CMK (cell line): ENCODE data around the gene ZNF48.
A peak's percentile ranks its signal among the peaks of the same experiment; 100 is the strongest.
"Not testable (repeated sequence)": the region's sequence is repeated elsewhere in the genome, so short reads cannot be mapped to it uniquely, and the experiment has no call there.

Source experiments
- DNase-seq: peaks from one replicate; pipeline ENCODE4 v3.0.0-alpha.2; 2010; ENCODE audit warnings: low read depth

The ZNF48 gene

GRCh38 chr16:30378236-30379157 is 16.7 kb upstream of the ZNF48 start:
- peak; percentile 96 for DNase-seq

DNA sequence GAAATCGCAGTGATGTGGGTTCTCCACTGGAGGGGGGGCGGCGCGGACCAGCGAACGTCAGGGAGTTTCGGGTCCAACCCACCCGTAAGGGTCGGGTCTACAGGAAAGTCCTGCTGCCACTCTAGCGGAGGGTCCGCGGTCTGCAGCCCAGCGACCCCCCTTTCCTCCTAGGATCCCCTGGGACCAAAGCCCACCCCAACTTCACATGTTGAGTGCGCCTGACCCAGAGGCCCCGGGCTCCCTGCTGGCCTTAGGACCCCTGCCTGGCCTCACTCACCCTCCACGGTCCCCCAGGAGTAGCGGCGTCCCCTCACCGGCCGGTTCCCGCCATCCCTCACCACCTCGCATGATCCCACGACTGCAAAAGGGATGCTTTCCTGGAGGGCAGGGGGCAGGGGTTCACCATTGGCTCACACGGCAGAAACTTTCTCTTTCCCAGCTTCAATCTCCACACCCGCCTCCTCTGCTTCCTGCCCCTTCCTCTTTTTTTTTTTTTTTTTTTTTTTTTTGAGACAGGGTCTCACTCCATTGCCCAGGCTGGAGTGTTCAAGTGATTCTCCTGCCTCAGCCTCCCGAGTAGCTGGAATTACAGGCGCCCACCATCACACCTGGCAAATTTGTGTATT is 15.9 kb upstream of the ZNF48 start:
- no peak for DNase-seq

DNA sequence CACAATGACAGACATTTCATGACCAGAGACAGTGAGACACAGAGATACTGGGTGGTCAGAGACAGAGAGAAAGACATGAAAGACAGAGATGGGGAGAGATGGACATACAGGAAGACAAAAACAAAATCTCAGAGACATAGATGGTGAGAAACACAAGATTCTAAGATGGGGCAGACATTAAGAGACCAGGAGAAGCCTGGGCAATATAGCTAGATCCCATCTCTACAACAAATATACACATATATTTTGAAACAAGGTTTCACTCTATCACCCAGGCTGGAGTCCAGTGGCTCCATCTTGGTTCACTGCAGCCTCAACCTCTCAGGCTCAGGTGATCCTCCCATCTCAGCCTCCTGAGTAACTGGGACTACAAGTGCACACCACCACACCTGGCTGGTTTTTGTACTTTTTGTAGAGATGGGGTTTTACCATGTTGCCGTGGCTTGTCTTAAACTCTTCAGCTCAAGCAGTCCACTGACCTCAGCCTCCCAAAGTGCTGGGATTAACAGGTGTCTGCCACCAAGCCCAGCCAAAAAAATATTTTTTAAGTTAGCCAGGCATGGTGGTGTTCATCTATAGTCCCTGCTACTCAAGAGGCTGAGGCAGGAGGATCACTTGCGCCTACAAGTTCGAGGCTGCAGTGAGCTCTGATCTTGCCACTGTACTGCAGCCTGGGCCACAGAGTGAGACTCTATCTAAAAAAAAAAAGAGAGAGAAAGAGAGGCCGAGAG is 15.0 kb upstream of the ZNF48 start:
- no peak for DNase-seq

- DNase-seq, result no peak
Observed at GRCh38 chr16:30380803-30381208, 14.4 kb upstream of the ZNF48 start.

DNA sequence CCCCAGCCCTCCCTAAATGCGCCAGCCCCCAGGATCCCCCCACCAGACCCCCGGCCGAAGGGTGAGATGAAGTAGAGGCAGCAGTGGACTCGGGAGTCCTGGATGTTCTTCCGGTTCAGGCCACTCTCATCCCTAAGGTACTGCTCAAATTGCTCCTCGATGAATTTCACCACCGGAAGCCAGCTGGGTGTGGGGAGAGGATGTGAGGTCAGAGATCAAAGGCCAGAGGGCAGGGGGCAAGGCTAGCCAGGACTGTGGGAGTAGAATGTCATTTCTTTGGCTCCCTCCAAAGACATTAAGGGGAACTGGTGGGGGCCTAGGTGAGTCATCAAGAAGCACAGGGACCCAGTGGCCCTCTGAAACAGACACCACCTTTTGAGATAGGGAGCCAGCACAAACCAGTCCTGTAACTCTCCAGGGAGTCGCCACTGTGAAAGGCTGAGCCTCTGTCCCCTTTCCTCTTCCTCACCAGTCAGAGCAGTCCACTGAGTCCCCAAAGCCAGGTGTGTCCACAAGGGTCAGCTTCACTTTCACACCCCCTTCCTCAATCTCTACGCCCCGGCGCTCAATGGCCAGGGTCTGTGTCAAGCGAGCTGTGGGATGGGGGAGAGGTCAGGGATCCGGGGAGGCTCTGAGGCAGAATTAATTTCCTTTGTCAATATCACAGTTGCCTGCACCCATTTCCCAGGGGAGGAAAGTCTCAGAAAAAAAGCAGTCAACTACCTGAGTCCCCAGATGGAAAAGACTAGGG is 13.8 kb upstream of the ZNF48 start:
- no peak for DNase-seq

DNA sequence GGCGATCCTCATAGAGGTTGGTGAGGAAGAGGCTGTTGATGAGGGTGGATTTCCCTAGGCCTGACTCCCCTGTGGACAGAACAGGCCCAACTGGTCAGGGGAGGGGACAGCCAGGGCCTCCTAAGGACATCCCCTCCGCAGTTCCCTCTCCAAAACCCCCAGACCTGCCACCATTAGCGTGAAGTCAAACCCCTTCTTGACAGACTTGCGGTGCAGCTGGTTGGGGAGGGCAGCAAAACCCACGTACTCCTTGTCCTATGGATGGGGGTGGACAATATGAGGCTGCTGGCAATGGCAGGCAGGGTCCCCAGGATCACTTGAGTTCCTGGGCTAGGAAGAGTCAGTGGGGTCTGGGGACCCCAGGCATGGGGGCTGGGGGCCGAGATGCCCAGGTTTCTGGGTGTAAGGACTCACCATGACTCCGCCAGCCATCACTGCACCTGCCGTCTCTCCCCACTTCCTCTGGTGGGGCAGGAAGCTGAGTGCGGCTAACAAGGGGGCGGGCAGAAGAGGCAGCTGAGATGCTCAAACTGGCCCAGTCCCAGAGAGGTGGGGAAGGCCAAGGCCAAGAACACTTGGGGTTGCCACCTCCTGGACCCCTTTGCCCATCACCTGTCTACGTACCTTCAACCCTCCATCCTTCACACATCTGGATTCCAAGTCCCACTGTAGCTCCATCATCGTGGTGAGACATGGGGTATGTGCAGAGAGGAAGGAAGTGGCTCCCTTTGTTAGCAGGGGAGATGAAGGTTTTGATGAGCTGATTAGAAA is 12.9 kb upstream of the ZNF48 start, which contains the start of gene SEPTIN1:
Gene SEPTIN1 (minus strand): TSS at position 451 of the 771 bp plus-strand sequence. CDS start 19 bp downstream, at position 432.
- no peak for DNase-seq

DNA sequence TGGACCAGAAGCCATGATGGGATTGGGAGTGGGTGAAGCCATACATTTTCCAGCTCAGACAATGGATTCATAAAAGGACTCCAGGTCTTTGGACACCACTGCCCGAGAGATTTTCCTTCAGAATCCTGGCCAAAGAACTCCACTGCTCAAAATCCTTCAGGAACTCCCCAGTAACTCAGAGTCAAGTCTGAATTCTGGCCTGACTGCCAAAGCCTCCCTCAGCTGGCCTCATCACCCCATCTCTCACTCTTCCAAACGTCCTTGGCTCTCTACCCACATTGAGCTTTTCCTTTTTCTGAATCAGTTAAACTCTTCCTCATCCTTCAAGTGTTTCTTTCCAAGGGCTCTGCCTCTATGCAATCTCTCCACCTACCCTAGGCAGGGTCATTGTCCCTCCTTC is 11.7 kb upstream of the ZNF48 start:
- no peak for DNase-seq

GRCh38 chr16:30394592-30395154 is 547 bp upstream of the ZNF48 start:
- DNase-seq, result no peak

DNA sequence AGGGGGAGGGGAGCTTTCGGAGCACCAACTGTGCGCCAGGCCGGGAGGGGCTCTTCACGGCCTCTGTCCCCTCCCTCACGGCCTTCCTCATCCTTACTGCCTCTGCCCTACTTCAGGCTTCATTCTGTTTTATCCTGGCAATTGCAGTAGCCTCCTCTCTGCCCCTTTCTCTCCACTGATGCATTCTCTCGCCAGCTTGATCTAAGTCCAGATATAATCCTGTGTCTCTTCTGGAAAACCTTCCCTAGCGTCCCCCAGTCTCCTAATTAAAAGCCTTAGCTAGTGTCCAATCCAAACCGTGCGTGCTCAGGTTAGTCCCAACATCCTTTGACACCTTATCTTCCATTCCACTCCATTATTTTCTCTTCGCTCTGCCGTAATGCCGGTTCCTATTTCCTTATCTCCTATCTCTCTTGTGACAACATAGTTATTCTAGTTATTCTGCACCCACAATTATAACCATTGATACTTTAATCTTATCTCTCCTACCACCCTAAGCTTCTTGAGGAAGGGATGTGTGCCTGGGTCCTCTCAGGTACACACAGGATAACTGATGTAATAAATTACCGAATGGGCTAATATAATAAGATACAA is 869 bp downstream of the ZNF48 start:
- DNase-seq, result no peak

DNA sequence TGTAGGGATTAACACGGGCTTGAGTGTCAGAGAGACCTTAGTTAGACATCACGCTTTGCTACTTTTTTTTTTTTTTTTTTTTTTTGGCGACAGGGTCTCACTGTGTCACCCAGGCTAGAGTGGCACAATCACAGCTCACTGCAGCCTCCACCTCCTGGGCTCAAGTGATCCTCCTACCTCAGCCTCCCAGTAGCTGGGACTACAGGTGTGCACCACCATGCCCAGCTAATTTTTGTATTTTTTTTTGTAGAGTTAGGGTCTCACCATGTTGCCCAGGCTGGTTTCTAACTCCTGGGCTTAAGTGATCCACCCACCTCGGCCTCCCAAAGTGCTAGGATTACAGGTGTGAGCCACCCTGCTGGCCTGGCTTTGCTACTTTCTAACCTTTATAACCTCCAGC is 1.4 kb downstream of the ZNF48 start:
- DNase-seq, result not testable (repeated sequence)

DNA sequence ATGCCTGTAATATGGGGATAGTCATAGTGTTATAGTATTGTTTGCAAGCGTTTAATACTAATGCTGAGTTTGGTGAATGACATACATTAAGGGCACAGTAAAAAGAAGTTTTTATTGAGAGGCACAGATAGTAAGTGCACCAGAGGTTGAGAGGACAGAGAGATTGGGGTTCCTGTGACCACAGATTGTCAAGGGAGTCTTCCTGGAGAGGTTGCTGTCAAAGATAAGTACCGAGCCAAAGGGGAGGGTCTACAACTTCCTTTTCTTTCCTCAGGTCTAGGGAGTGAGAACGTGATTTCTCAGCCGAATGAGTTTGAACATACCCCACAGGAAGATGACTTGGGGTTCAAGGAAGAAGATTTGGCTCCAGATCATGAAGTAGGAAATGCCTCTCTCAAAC is 1.8 kb downstream of the ZNF48 start:
- peak; percentile 78 for DNase-seq

GRCh38 chr16:30397776-30398660 is 2.8 kb downstream of the ZNF48 start:
- no peak for DNase-seq

- DNase-seq, result no peak
Observed at GRCh38 chr16:30398661-30399434, 3.6 kb downstream of the ZNF48 start.

GRCh38 chr16:30399435-30400186 is 4.4 kb downstream of the ZNF48 start:
- DNase-seq, result no peak

DNA sequence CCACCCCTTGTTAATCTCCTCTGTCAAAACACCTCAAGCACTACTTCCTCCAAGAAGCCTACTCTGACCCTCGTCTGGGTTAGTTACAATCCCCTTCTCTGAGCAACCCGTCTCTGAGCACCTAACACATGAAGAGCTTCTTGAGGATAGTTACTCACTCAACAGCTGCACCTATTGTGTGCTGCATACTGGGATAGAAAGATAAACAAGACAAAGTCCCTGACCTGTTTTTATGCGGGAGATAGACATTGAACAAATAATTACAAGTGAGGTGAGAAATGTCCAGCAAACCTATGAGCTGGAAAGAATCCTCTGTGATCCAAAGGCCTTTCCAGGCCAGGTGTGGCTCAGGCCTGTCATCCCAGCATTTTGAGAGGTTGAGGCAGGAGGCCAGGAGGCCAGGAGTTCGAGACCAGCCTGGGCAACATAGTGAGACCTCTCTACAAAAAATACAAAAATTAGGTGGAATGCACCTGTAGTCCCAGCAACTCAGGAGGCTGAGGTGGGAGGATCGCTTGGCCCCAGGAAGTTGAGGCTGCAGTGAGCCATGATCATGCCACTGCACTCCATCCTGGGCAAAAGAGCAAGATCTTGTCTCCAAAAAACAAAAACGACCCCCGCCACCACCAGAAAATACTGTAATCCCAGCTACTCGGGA is 6.7 kb downstream of the ZNF48 start:
- no peak for DNase-seq

- no peak for DNase-seq
Observed at GRCh38 chr16:30406795-30407101, 11.5 kb downstream of the ZNF48 start.

DNA sequence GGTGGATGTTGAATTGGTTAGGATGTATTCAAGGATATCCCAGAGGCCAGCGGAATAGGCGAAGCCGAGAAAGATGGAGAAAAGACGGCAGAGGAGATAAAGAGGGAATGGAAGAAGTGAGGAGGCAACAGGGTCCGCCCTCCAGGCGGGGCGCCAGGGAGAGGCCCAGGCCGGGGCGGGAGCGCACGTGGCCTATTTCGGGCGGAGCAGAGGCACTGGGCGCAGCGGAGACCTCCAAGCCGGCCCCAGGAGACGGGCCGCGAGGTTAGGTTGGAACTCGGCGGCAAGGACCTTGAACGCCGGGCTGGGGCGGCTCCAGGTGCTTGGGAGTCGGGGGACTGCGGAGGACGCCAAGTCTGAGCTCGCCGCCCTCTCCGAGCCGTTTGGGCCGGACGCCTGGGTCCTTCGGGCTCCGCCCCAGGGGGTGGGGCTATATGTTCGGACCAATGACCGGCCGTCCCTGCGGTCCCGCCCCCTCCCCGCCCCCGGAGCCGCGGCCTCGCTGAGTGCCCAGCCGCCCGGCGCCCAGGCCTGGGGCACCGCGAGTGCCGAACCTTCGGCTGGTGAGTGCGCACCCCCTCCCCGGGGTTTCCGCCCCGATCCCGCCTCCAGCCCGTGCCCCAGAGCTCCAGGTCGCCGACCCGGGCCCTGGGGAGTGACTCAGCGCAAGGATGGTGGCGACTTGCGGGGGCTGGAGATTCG is 12.0 kb downstream of the ZNF48 start, which contains the start of gene ZNF771:
Gene ZNF771 (plus strand): TSS at position 505 of the 702 bp plus-strand sequence. CDS start 448 bp downstream, outside the sequence.
- DNase-seq, result peak; percentile 76
